ENCODE results near the gene RBM27. TPM values are rescaled to one million over a fixed set of nuclear protein-coding genes. Genes with fewer than 3 reads are reported as not detected.

The RBM27 gene
- total and polyA plus RNA-seq, 2 of the 4 experiments (the other 2 are of a cell fraction) = 7.7 to 19.2 TPM

DNA sequence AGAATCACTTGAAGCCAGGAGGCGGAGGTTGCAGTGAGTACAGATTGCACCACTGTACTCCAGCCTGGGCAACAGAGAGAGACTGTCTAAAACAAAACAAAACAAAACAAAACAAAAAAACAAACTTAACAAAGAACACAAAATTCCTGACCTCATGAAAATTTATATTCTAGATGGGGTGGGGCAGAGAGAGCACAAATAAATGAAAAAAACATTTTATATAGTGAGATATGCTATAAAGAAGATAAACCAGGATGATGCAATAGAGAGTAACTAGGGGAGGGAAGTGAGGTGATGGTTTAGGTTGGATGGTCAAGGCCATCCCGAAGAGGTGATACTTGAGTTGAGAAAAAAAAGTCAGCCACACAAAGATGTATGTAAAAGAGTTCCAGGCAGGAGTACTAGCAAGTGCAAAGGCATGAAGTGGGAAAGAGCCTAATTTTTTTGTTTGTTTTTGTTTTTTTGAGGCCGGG lies 10.8 kb upstream of the RBM27 start:
- Histone ChIP-seq H2AK9ac (replicated peaks; ENCODE audit: low read depth, low read length, poor library complexity) (no peak overlapping the region), H4K91ac (ENCODE audit: insufficient read depth, low read depth, low read length) (no peak overlapping the region), H2BK5ac (ENCODE audit: low read depth, low read length, poor library complexity, severe bottlenecking) (no peak overlapping the region), H3K4me3 (ENCODE audit: insufficient read depth, low read depth, low read length) (no peak overlapping the region), H2BK20ac (ENCODE audit: low read depth, low read length) (no peak overlapping the region), H3K79me1 (ENCODE audit: low read depth in 1 of 2, low read length in 2 of 2) (no peaks in the 10 kb centered on the region), H2AFZ (replicated peaks; ENCODE audit: low read length, poor library complexity) (no peak overlapping the region), H4K8ac (ENCODE audit: low read depth in 2 of 2, low read length in 2 of 2) (no peak overlapping the region), H3K18ac (ENCODE audit: low read depth, low read length) (no peak overlapping the region), H3K4me2 (ENCODE audit: low read depth, low read length) (no peak overlapping the region), H3K36me3 (ENCODE audit: control insufficient read depth, insufficient read depth, low read length) (no peaks in the 10 kb centered on the region), H4K20me1 (ENCODE audit: insufficient read depth, low read length) (no peaks in the 10 kb centered on the region), H3K27me3 (ENCODE audit: control insufficient read depth, insufficient read depth, low read length) (no peaks in the 10 kb centered on the region), H2AK5ac (ENCODE audit: low read depth, low read length) (no peak overlapping the region), H3K14ac (replicated peaks; ENCODE audit: low read depth, low read length) (no peak overlapping the region), H3K56ac (ENCODE audit: extremely low read depth, insufficient read depth, low read length) (no peak overlapping the region), H3K4ac (ENCODE audit: low read depth, low read length) (no peak overlapping the region), H3K23ac (ENCODE audit: low read depth, low read length) (no peak overlapping the region), H3K9me3 (ENCODE audit: control insufficient read depth, insufficient read depth, low read length) (no peaks in the 10 kb centered on the region), H2BK120ac (ENCODE audit: low read depth, low read length) (no peak overlapping the region), H3K4me1 (ENCODE audit: control insufficient read depth, insufficient read depth, low read length) (no peaks in the 10 kb centered on the region; the same call in 1 of the 2 replicates), H3K9me1 (ENCODE audit: insufficient read depth, low read length) (no peaks in the 10 kb centered on the region), H4K5ac (ENCODE audit: low read depth, low read length) (no peak overlapping the region), H3K9ac (ENCODE audit: low read depth, low read length) (no peak overlapping the region), H3K27ac (ENCODE audit: insufficient read depth, low read length) (no peak overlapping the region), H2BK15ac (ENCODE audit: low read depth, low read length) (no peak overlapping the region)
- dilution Hi-C loops (cut with HindIII; ENCODE audit: low sequenced_read_pairs, unreplicated experiment) = no loop called here
- ChIA-PET POLR2A (ENCODE audit: unreplicated experiment) (no interaction called here), CTCF (no interaction called here)
- in situ Hi-C loops (cut with MboI; ENCODE audit: low sequenced_read_pairs) = no loop called here
- ATAC-seq (ENCODE audit: low read depth) (no peak), DNase-seq (no peak)
- BruUV-seq (replicated peaks) = no TSS peak
- TF ChIP-seq, protein P1, sequence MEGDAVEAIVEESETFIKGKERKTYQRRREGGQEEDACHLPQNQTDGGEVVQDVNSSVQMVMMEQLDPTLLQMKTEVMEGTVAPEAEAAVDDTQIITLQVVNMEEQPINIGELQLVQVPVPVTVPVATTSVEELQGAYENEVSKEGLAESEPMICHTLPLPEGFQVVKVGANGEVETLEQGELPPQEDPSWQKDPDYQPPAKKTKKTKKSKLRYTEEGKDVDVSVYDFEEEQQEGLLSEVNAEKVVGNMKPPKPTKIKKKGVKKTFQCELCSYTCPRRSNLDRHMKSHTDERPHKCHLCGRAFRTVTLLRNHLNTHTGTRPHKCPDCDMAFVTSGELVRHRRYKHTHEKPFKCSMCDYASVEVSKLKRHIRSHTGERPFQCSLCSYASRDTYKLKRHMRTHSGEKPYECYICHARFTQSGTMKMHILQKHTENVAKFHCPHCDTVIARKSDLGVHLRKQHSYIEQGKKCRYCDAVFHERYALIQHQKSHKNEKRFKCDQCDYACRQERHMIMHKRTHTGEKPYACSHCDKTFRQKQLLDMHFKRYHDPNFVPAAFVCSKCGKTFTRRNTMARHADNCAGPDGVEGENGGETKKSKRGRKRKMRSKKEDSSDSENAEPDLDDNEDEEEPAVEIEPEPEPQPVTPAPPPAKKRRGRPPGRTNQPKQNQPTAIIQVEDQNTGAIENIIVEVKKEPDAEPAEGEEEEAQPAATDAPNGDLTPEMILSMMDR (conservative IDR thresholded peaks at IDR 0.05; ENCODE audit: low read depth, low read length) = no peak
- TF ChIP-seq CEBPB (IDR thresholded peaks at IDR 0.05; ENCODE audit: low read depth, low read length) = peak; percentile 56
- intact Hi-C loops (cut with micrococcal nuclease) = no loop called here
- WGBS, 2 experiments (ENCODE audit: extremely low coverage in 2 of 2, insufficient read length in 1 of 2) = 100% methylated on average over 1 of the region's 3 CpGs; no CpG with 5 or more reads in 1 of the 2 experiments

Measured in IMR-90 (cell line).